Retinal pigment epithelial cell (primary cell): Measurements from ENCODE around the gene DCC.

Experiments
- DNase-seq: peaks from one replicate; pipeline ENCODE4 v3.0.0-alpha.2; 2010; ENCODE audit warnings: low read depth
- H3K4me3 ChIP-seq: 2 replicates; pipeline ENCODE4 v1.5.1; 2011; ENCODE audit warnings: mild to moderate bottlenecking, low read length, control low read depth, moderate library complexity
- TF ChIP-seq, protein P1 (sequence below): conservative IDR thresholded peaks from 2 replicates; pipeline ENCODE4 v1.5.1; 2011; ENCODE audit warnings: low read depth, low read length, control low read depth, inconsistent platforms

Gene DCC

DNA sequence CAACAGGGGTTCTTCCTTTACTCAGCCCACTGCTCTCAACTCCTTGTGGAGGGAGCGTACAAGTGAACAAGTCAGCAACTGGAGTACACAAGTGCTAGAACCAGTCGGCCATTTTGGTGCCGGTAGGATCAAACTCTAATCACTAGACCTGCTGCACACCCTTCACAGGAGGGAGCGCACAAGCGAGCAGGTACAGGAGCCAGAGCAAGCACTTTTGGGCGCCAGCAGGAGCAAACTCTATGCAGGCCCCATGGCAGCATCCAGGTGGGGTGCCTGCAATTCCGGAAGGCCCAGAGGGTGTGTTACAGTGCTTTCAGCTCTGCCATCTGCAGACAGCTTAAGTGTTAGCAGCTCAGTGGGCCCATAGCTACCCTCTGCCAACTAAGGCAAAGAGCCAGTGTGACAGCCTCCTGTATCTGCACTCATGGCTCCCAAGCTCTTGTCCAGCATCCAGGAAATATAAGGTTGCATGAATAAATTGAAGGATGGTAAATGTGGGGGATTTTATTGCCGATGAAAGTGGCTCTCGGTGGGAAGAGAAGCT is 426.1 kb downstream of the DCC start:
- H3K4me3 ChIP-seq: no peak overlapping the region
- TF ChIP-seq, protein P1, sequence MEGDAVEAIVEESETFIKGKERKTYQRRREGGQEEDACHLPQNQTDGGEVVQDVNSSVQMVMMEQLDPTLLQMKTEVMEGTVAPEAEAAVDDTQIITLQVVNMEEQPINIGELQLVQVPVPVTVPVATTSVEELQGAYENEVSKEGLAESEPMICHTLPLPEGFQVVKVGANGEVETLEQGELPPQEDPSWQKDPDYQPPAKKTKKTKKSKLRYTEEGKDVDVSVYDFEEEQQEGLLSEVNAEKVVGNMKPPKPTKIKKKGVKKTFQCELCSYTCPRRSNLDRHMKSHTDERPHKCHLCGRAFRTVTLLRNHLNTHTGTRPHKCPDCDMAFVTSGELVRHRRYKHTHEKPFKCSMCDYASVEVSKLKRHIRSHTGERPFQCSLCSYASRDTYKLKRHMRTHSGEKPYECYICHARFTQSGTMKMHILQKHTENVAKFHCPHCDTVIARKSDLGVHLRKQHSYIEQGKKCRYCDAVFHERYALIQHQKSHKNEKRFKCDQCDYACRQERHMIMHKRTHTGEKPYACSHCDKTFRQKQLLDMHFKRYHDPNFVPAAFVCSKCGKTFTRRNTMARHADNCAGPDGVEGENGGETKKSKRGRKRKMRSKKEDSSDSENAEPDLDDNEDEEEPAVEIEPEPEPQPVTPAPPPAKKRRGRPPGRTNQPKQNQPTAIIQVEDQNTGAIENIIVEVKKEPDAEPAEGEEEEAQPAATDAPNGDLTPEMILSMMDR: no peak
- no peak for DNase-seq

DNA sequence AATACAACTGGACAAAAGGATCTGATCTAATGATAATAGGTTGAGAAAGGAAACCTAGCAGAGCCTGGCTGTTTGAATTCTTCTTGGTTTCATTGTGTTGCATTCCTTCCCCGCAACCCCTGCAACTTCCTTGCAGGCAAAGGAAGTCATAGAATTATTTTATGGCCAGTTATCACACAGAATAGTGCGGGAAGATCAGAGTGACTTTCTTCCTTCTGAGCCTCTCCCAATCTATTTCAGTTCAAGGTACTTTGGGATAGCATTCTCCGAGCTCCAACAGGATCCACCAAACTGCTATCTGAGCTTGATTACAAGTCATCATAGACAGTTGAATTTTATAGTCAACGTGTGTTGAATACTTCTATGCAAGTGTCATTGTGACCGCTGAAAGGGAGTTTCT is 441.1 kb downstream of the DCC start:
- no peak for DNase-seq
- TF ChIP-seq, protein P1: no peak
- H3K4me3 ChIP-seq: no peak overlapping the region

GRCh38 chr18:52791321-52791720 is 451.3 kb downstream of the DCC start:
- TF ChIP-seq, protein P1: no peak

GRCh38 chr18:52812834-52813233 is 472.8 kb downstream of the DCC start:
- TF ChIP-seq, protein P1: no peak
- H3K4me3 ChIP-seq: no peak overlapping the region
- no peak for DNase-seq

More at GRCh38 chr18:52791321-52791720, 451.3 kb downstream of the DCC start:
- no peak for DNase-seq
- H3K4me3 ChIP-seq: no peak overlapping the region

GRCh38 chr18:52813635-52814416 is 473.8 kb downstream of the DCC start:
- no peak for DNase-seq
- no peak overlapping the region for H3K4me3 ChIP-seq
- TF ChIP-seq, protein P1: no peak

GRCh38 chr18:52815651-52816050 is 475.7 kb downstream of the DCC start:
- DNase-seq: no peak
- TF ChIP-seq, protein P1: no peak
- H3K4me3 ChIP-seq: no peak overlapping the region

GRCh38 chr18:52816121-52816520 is 476.1 kb downstream of the DCC start:
- TF ChIP-seq, protein P1: no peak
- DNase-seq: no peak
- H3K4me3 ChIP-seq: no peak overlapping the region
